GM18499 (cell line): ENCODE measurements around the gene DCLK1.
"Not testable (repeated sequence)": the region's sequence is repeated elsewhere in the genome, so short reads cannot be mapped to it uniquely, and the experiment has no call there.

Source experiments
- ATAC-seq: cut with Tn5 transposase; IDR thresholded peaks from one replicate; pipeline ENCODE4 v1.9.1; 2021; ENCODE audit warnings: moderate number of reproducible peaks; ENCODE audit not compliant: insufficient read depth, unreplicated experiment

The DCLK1 gene

GRCh38 chr13:35993686-35994085, 137.5 kb downstream of the DCLK1 start:
- no peak for ATAC-seq

- no peak for ATAC-seq
Measured at GRCh38 chr13:35992964-35993363, 138.2 kb downstream of the DCLK1 start.

- no peak for ATAC-seq
Measured at GRCh38 chr13:35990196-35990595, 141.0 kb downstream of the DCLK1 start.

GRCh38 chr13:35988648-35989081, 142.5 kb downstream of the DCLK1 start:
- ATAC-seq = no peak

GRCh38 chr13:35987572-35988513, 143.3 kb downstream of the DCLK1 start:
- ATAC-seq = no peak

- no peak for ATAC-seq
Measured at GRCh38 chr13:35984776-35985453, 146.3 kb downstream of the DCLK1 start.

GRCh38 chr13:35984287-35984686, 146.9 kb downstream of the DCLK1 start:
- no peak for ATAC-seq

GRCh38 chr13:35983703-35984102, 147.5 kb downstream of the DCLK1 start:
- ATAC-seq = not testable (repeated sequence)

GRCh38 chr13:35983206-35983605, 148.0 kb downstream of the DCLK1 start:
- no peak for ATAC-seq

- no peak for ATAC-seq
Measured at GRCh38 chr13:35979361-35979951, 151.7 kb downstream of the DCLK1 start.

- ATAC-seq = no peak
Measured at GRCh38 chr13:35978607-35979316, 152.4 kb downstream of the DCLK1 start.

GRCh38 chr13:35977060-35977459, 154.1 kb downstream of the DCLK1 start:
- ATAC-seq = no peak

GRCh38 chr13:35976126-35976525, 155.1 kb downstream of the DCLK1 start:
- no peak for ATAC-seq

GRCh38 chr13:35966951-35967350, 164.2 kb downstream of the DCLK1 start:
- ATAC-seq = not testable (repeated sequence)

- ATAC-seq = no peak
Measured at GRCh38 chr13:35966024-35966423, 165.2 kb downstream of the DCLK1 start.

- no peak for ATAC-seq
Measured at GRCh38 chr13:35965226-35965927, 165.8 kb downstream of the DCLK1 start.

- no peak for ATAC-seq
Measured at GRCh38 chr13:35964863-35965180, 166.4 kb downstream of the DCLK1 start.

GRCh38 chr13:35964011-35964862, 166.9 kb downstream of the DCLK1 start:
- ATAC-seq = no peak
